Measurements from ENCODE around the gene ELFN1. TPM values are rescaled to one million over a fixed set of nuclear protein-coding genes. Genes with fewer than 3 reads are reported as not detected.

ELFN1 gene
- total and polyA plus RNA-seq, 8 donors, result 0.20 to 0.94 (median 0.73) TPM

DNA sequence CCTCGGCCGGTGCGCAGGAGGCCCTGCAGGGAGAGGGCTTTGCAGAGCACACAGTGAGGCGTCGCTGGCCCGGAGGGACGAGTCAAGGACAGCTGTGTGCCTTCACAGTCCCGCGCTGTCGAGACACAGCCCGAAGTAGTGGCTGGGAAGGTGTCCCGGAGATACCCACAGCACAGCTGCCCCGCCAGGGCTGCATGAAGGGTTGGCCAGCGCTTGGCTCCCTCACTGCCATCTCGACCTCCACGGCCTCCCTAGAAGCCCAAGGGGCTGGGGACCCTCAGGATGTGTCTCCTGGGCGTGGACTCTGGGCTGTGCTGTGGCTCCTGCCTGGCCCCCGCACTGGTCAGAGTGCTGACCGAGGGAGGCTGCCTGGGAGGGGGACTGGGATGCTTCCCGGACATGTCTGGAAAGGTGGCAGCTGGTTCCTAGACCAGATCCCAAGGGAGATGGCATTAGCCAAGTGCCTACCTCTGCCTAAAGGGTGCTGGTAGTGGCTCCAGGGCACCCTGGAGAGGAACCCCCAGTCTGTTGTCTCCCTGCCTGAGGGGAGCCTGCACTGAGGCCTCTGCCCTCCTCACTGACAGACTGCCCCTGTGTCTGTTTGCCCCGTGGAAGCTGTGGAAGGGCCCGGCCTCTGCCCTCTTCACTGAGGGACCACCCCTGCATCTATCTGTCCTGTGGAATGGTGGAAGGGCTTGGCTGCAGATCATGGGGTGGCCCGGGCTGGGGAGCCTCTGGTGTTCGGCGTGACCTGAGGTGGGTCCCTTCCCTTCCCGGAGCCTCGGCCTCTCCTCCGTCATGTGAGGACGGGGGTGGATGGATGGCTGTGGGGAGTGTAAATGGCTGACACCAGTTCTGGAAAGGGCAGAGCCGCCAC, 5.8 kb downstream of the ELFN1 start:
- no peak for TF ChIP-seq CTCF (IDR thresholded peaks at IDR 0.05)
- WGBS, 2 donors, result 51 to 64% methylated on average over 29 to 30 of the region's 30 CpGs
- Histone ChIP-seq H3K27ac (no peak overlapping the region), H3K4me1 (no peaks in the 10 kb centered on the region), H3K4me3 (no peak overlapping the region), H3K9me3 (no peaks in the 10 kb centered on the region), H3K27me3 (peaks cover 0 to 4% (median 0%) of the 10 kb centered on the region in 4 donors), H3K36me3 (no peaks in the 10 kb centered on the region)
- ATAC-seq (no peak), DNase-seq (peak in 3 of 6 donors; percentile 15 to 63 (median 49)), FAIRE-seq (no peak)
- intact Hi-C loops (cut with DNase I), result no loop called here

- 63 to 65% methylated on average over 23 of the region's 23 CpGs for WGBS, 2 donors
- no peak overlapping the region for H3K4me3 ChIP-seq
- no peaks in the 10 kb centered on the region for H3K4me1 ChIP-seq
- no peak overlapping the region for H3K27ac ChIP-seq
- H3K36me3 ChIP-seq, result no peaks in the 10 kb centered on the region
- H3K9me3 ChIP-seq, result no peaks in the 10 kb centered on the region
- DNase-seq (no peak), ATAC-seq (no peak), FAIRE-seq (no peak)
- H3K27me3 ChIP-seq, result no peaks in the 10 kb centered on the region
- intact Hi-C loops (cut with DNase I), result no loop called here
- no peak for TF ChIP-seq CTCF (IDR thresholded peaks at IDR 0.05)
Measured at GRCh38 chr7:1676550-1677078, 6.5 kb downstream of the ELFN1 start.

- intact Hi-C loops (cut with DNase I), result no loop called here
Measured at GRCh38 chr7:1677206-1678080, 7.4 kb downstream of the ELFN1 start.

GRCh38 chr7:1678081-1678543, 8.0 kb downstream of the ELFN1 start:
- peak in 1 of 6 donors; percentile 36 for DNase-seq
- TF ChIP-seq CTCF (IDR thresholded peaks at IDR 0.05), result no peak
- no peaks in the 10 kb centered on the region for H3K4me1 ChIP-seq
- intact Hi-C loops (cut with DNase I), result no loop called here
- H3K27me3 ChIP-seq, result no peaks in the 10 kb centered on the region
- H3K4me3 ChIP-seq, result no peak overlapping the region
- no peaks in the 10 kb centered on the region for H3K36me3 ChIP-seq
- ATAC-seq, result no peak
- no peak overlapping the region for H3K27ac ChIP-seq
- 70 to 79% methylated on average over 13 of the region's 13 CpGs for WGBS, 2 donors
- no peaks in the 10 kb centered on the region for H3K9me3 ChIP-seq
- FAIRE-seq, result no peak

More at GRCh38 chr7:1677206-1678080, 7.4 kb downstream of the ELFN1 start:
- no peaks in the 10 kb centered on the region for H3K4me1 ChIP-seq
- no peak for FAIRE-seq
- WGBS, 2 donors, result 56 to 76% methylated on average over 25 of the region's 25 CpGs
- no peak overlapping the region for H3K27ac ChIP-seq
- no peak for TF ChIP-seq CTCF (IDR thresholded peaks at IDR 0.05)
- no peaks in the 10 kb centered on the region for H3K9me3 ChIP-seq
- no peaks in the 10 kb centered on the region for H3K27me3 ChIP-seq
- H3K4me3 ChIP-seq, result no peak overlapping the region
- no peak for ATAC-seq
- DNase-seq, result peak in 1 of 6 donors; percentile 43
- H3K36me3 ChIP-seq, result no peaks in the 10 kb centered on the region
